NB4 (cell line): Measurements from ENCODE around the gene TASP1.

Experiments
- DNase-seq: peaks from one replicate; pipeline ENCODE4 v3.0.0; 2010; ENCODE audit warnings: low read depth
- H3K4me3 ChIP-seq: one replicate; pipeline ENCODE4 v1.5.1; 2011; ENCODE audit warnings: mild to moderate bottlenecking, low read depth, low read length, moderate library complexity
- MAX ChIP-seq: IDR thresholded peaks from 2 replicates; pipeline ENCODE4 v1.6.1; 2011; ENCODE audit warnings: low read depth, low read length
- MYC ChIP-seq: IDR thresholded peaks from 2 replicates; pipeline ENCODE4 v1.6.1; 2011; ENCODE audit warnings: low read depth, low read length
- POLR2A ChIP-seq: IDR thresholded peaks from 2 replicates; pipeline ENCODE4 v1.6.1; 2011; ENCODE audit warnings: mild to moderate bottlenecking; ENCODE audit not compliant: insufficient read length; ENCODE audit errors: extremely low read depth
- TF ChIP-seq, protein P1 (sequence below): IDR thresholded peaks from one replicate; pipeline ENCODE4 v1.5.1; 2012; ENCODE audit warnings: low read depth, low read length

The TASP1 gene

DNA sequence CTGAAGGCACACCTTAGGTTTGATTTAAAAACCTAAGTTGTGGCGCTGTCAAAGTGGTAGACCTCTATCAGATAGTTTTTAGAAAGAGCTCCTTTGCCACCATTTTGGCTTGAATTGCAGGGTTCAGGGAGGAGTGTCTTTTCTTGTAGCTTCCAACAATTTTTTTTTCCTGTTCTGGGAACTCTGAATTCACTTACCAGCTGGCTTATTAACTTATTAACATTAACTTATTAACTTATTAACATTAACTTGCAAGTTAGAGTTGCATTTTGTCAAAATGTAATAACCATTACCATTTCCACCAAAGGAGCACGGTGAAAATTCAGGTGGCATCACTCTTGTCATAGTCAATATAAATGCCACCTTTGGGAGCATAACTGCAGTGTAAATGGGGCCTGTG lies 235.7 kb downstream of the TASP1 start:
- TF ChIP-seq, protein P1, sequence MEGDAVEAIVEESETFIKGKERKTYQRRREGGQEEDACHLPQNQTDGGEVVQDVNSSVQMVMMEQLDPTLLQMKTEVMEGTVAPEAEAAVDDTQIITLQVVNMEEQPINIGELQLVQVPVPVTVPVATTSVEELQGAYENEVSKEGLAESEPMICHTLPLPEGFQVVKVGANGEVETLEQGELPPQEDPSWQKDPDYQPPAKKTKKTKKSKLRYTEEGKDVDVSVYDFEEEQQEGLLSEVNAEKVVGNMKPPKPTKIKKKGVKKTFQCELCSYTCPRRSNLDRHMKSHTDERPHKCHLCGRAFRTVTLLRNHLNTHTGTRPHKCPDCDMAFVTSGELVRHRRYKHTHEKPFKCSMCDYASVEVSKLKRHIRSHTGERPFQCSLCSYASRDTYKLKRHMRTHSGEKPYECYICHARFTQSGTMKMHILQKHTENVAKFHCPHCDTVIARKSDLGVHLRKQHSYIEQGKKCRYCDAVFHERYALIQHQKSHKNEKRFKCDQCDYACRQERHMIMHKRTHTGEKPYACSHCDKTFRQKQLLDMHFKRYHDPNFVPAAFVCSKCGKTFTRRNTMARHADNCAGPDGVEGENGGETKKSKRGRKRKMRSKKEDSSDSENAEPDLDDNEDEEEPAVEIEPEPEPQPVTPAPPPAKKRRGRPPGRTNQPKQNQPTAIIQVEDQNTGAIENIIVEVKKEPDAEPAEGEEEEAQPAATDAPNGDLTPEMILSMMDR: no peak
- no peak for TF ChIP-seq MYC
- no peak for TF ChIP-seq POLR2A
- no peak for TF ChIP-seq MAX
- DNase-seq: no peak

GRCh38 chr20:13402171-13402760 lies 236.5 kb downstream of the TASP1 start:
- no peak overlapping the region for H3K4me3 ChIP-seq
- no peak for DNase-seq
- TF ChIP-seq MYC: no peak
- TF ChIP-seq, protein P1: no peak
- no peak for TF ChIP-seq POLR2A
- no peak for TF ChIP-seq MAX

More for the DNA sequence above, 235.7 kb downstream of the TASP1 start:
- no peak overlapping the region for H3K4me3 ChIP-seq

DNA sequence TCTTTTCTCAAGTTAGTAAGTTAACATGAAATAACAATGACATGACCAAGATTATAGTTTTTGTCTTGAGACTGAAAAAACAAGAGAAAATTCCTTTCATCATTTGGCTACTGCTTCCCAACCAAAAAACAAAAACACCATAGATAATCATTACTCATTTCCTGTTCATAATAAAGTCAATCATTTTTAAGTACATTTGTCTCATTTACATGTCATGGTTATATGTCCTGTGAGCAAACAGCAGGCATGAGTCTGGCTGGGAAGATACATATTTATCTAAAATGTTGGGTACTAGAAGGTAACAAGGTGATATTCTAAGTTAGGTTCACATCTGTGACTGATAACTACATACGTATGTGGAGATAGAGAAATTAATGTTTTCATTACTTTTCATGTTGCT lies 237.1 kb downstream of the TASP1 start:
- DNase-seq: no peak
- TF ChIP-seq, protein P1: no peak
- no peak for TF ChIP-seq MYC
- TF ChIP-seq MAX: no peak
- no peak for TF ChIP-seq POLR2A
- H3K4me3 ChIP-seq: no peak overlapping the region

GRCh38 chr20:13400453-13400852 lies 238.3 kb downstream of the TASP1 start:
- TF ChIP-seq, protein P1: no peak
- TF ChIP-seq MYC (no peak), MAX (no peak), POLR2A (no peak)
- H3K4me3 ChIP-seq: no peak overlapping the region
- DNase-seq: no peak

GRCh38 chr20:13397300-13397724 lies 241.4 kb downstream of the TASP1 start:
- no peak for TF ChIP-seq POLR2A
- TF ChIP-seq, protein P1: no peak
- TF ChIP-seq MYC: no peak
- TF ChIP-seq MAX: no peak

More at GRCh38 chr20:13397300-13397724, 241.4 kb downstream of the TASP1 start:
- no peak for DNase-seq
- H3K4me3 ChIP-seq: no peak overlapping the region
